ENCODE results near the gene WDFY2. TPM values are rescaled to one million over a fixed set of nuclear protein-coding genes. Genes with fewer than 3 reads are reported as not detected.

Gene WDFY2
- total and polyA plus RNA-seq, 2 experiments from 2014 or later, result 11.4 to 24.0 TPM

DNA sequence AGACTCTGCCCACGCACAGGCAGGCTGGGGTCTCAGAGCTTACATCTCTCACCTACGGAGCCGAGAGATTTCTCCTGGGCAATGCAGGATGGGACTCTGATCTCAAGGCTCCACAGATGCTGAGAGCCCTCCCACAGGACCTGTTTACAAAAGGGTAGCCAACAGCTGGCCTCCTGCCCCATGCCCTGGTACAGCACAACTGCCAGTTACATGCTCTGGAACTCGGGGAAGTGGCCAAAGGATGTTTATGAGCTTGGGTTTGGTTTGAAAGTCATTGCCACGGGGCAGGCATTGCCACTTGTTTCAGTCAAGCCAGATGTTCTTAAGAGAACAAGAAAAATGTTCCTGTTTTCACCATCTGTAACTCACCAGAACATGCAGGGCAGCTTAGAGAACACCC lies 216.2 kb downstream of the WDFY2 start (continued):
- TF ChIP-seq, protein P1, sequence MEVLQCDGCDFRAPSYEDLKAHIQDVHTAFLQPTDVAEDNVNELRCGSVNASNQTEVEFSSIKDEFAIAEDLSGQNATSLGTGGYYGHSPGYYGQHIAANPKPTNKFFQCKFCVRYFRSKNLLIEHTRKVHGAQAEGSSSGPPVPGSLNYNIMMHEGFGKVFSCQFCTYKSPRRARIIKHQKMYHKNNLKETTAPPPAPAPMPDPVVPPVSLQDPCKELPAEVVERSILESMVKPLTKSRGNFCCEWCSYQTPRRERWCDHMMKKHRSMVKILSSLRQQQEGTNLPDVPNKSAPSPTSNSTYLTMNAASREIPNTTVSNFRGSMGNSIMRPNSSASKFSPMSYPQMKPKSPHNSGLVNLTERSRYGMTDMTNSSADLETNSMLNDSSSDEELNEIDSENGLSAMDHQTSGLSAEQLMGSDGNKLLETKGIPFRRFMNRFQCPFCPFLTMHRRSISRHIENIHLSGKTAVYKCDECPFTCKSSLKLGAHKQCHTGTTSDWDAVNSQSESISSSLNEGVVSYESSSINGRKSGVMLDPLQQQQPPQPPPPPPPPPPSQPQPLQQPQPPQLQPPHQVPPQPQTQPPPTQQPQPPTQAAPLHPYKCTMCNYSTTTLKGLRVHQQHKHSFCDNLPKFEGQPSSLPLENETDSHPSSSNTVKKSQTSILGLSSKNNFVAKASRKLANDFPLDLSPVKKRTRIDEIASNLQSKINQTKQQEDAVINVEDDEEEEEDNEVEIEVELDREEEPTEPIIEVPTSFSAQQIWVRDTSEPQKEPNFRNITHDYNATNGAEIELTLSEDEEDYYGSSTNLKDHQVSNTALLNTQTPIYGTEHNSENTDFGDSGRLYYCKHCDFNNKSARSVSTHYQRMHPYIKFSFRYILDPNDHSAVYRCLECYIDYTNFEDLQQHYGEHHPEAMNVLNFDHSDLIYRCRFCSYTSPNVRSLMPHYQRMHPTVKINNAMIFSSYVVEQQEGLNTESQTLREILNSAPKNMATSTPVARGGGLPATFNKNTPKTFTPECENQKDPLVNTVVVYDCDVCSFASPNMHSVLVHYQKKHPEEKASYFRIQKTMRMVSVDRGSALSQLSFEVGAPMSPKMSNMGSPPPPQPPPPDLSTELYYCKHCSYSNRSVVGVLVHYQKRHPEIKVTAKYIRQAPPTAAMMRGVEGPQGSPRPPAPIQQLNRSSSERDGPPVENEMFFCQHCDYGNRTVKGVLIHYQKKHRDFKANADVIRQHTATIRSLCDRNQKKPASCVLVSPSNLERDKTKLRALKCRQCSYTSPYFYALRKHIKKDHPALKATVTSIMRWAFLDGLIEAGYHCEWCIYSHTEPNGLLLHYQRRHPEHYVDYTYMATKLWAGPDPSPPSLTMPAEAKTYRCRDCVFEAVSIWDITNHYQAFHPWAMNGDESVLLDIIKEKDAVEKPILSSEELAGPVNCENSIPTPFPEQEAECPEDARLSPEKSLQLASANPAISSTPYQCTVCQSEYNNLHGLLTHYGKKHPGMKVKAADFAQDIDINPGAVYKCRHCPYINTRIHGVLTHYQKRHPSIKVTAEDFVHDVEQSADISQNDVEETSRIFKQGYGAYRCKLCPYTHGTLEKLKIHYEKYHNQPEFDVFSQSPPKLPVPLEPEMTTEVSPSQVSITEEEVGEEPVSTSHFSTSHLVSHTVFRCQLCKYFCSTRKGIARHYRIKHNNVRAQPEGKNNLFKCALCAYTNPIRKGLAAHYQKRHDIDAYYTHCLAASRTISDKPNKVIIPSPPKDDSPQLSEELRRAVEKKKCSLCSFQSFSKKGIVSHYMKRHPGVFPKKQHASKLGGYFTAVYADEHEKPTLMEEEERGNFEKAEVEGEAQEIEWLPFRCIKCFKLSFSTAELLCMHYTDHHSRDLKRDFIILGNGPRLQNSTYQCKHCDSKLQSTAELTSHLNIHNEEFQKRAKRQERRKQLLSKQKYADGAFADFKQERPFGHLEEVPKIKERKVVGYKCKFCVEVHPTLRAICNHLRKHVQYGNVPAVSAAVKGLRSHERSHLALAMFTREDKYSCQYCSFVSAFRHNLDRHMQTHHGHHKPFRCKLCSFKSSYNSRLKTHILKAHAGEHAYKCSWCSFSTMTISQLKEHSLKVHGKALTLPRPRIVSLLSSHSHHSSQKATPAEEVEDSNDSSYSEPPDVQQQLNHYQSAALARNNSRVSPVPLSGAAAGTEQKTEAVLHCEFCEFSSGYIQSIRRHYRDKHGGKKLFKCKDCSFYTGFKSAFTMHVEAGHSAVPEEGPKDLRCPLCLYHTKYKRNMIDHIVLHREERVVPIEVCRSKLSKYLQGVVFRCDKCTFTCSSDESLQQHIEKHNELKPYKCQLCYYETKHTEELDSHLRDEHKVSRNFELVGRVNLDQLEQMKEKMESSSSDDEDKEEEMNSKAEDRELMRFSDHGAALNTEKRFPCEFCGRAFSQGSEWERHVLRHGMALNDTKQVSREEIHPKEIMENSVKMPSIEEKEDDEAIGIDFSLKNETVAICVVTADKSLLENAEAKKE (CRISPR knock-in tag; IDR thresholded peaks at IDR 0.05), result no peak

DNA sequence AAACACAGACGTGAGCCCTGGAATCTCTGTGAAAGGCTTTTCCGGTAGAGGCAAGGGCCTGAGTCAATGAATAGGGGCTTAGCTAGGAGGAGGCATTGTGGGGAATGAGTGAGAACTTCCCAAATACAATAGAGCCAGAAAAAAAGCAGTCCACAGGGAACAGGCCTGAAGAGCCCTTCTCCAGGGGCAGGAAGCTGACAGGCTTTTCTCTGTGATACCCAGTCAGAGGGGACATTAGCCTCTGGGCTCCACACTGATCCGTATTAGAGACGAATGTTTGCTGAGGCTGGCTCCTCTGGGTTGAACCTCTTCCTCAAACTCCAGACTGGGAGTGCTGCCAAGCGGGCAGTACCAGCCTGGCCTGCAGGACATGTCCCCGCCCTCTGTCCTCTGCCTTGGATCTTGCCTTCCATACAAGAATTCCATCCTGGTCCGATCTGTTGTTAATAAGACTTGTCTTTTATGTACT lies 217.4 kb downstream of the WDFY2 start:
- Histone ChIP-seq H3K27ac (ENCODE audit: low read depth) (0 out of 2 replicates have a peak overlapping the region, but pooled peaks have one; percentile 26), H4K20me1 (replicated peaks; ENCODE audit: insufficient read depth) (no peaks in the 10 kb centered on the region), H3F3A (replicated peaks; ENCODE audit: low read depth) (peaks cover 9% of the 10 kb centered on the region; the same call in 1 of the 2 replicates), H3K4me2 (no peak overlapping the region), H2AFZ (no peak overlapping the region), H3K9me2 (ENCODE audit: insufficient read depth) (no peaks in the 10 kb centered on the region), H3K27me3 (ENCODE audit: insufficient read depth) (no peaks in the 10 kb centered on the region), H3K4me3 (no peak overlapping the region), H3K36me3 (ENCODE audit: insufficient read depth) (no peaks in the 10 kb centered on the region), H3K4me1 (ENCODE audit: insufficient read depth) (peaks cover 57% of the 10 kb centered on the region), H3K79me2 (replicated peaks; ENCODE audit: insufficient read depth) (0 out of 2 replicates have a peak, but pooled peaks cover 4% of the 10 kb centered on the region)
- Mint-ChIP-seq H3K27ac (no peak overlapping the region), H3K4me1 (peaks cover 75% of the 10 kb centered on the region), H3K36me3 (ENCODE audit: low read depth) (no peaks in the 10 kb centered on the region; the same call in 2 of the 3 replicates), H3K4me3 (peak overlapping the region; percentile 14; the same call in 1 of the 3 replicates), H3K9me3 (no peaks in the 10 kb centered on the region), H3K27me3 (ENCODE audit: insufficient read depth, low read depth, poor library complexity) (peaks cover 9% of the 10 kb centered on the region)
- ATAC-seq (no peak), DNase-seq (ENCODE audit: low spot score) (no peak)
- TF ChIP-seq STAT1 (IDR thresholded peaks at IDR 0.05; ENCODE audit: unreplicated experiment) (no peak), EZH2phosphoT487 (IDR thresholded peaks at IDR 0.05; ENCODE audit: unreplicated experiment) (no peak), NANOG (IDR thresholded peaks at IDR 0.05; ENCODE audit: borderline replicate concordance) (no peak), POLR2AphosphoS5 (IDR thresholded peaks at IDR 0.05; ENCODE audit: low read depth) (no peak), EZH2 (IDR thresholded peaks at IDR 0.05; ENCODE audit: low read depth, unreplicated experiment) (no peak)
- TF ChIP-seq, protein P2, sequence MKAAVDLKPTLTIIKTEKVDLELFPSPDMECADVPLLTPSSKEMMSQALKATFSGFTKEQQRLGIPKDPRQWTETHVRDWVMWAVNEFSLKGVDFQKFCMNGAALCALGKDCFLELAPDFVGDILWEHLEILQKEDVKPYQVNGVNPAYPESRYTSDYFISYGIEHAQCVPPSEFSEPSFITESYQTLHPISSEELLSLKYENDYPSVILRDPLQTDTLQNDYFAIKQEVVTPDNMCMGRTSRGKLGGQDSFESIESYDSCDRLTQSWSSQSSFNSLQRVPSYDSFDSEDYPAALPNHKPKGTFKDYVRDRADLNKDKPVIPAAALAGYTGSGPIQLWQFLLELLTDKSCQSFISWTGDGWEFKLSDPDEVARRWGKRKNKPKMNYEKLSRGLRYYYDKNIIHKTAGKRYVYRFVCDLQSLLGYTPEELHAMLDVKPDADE (IDR thresholded peaks at IDR 0.05), result no peak
- TF ChIP-seq, protein P1 (CRISPR knock-in tag; IDR thresholded peaks at IDR 0.05), result no peak
